SHP77 treated with DMSO at 0.1 percent for 48 hours (cell line): ENCODE results near the gene ABHD3.
"Not testable (repeated sequence)": the region's sequence is repeated elsewhere in the genome, so short reads cannot be mapped to it uniquely, and the experiment has no call there.

Experiments used
- DNase-seq: peaks from one replicate; lab custom pipeline; 2025; lab: John Stamatoyannopoulos, UW

Gene ABHD3

DNA sequence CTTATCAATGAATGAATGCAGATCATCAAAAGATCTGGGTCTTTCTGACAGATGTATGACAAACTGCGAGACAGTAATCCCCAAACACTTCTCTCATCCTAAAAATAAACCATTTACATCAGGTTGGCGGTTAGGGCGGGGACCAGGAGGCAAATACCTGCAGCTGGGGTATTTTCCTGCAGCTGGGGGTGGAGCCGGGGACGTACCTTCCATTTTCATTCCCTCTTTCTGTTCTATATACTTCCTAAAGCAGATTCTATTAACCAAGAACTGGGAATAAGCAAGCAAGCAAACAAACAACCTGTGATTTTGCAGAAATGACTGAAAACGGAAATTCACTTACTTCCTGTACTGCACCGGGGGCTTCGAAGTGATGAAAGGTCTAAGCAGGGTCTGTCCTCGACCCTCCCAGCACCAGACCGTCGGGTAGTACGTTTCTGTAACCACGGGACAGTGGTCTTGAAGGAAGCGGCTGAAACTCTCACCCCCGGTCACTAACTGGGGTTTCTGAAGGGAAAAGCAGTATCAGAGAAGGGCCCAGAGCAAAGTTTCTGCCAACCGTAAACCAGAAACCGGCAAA is 1.2 kb downstream of the ABHD3 start:
- DNase-seq = no peak

DNA sequence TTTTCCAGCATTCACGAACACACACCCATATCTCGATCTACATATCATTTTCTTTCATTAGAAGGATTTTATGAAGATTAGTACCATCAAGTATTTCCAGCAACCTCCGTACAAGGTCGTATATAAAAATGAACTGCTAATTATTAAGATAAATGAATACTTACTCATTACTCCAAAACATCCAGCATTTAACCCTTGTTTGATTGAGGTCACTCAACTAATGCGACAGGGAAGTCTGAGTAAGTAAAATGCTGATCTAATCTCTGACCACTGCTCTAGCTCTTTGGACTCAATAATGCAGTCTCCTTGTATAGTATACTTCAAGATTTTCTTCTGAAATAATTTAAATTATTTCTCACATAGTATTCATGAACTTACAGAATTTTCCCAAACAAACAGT is 2.0 kb downstream of the ABHD3 start:
- DNase-seq = no peak

DNA sequence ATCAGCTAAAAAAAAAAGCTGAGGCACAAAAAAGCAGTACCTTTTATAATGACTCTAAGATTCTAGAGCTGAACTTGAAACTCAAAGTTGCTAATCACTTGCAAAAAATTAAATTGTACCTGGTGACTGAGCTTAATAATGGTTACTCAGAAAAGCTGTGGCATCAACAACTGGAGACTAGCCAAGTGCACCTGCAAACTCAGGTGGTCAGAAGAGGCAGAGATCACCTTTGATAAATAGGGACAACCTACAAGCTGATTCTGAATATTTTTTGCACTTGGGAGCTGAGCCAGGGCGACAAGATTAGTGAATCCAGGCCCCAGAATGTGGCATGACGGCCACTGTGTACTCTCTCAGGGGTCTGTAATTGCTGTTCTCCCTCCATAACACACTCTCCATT is 3.0 kb downstream of the ABHD3 start:
- DNase-seq = no peak

DNA sequence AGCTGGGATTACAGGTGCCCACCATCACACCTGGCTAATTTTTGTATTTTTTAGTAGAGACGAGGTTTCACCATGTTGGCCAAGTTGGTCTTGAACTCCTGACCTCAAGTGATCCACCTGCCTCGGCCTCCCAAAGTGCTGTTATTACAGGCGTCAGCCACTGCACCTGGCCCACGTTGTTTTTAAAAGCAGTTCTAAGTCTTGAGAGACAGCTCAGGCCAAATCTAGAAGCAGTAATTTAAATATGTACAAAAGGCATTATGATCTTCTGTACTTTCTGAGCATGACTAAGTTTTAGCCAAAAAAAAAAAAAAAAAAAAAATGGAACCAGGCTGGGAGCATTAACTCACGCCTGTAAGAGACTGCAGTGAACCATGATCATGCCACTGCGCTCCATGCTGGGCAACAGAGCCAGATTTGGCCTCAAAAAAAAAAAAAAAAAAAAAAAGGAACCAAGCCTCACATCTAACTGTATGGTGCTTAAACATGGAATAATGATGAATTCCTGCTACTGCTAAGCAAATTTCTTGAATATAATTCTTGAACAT is 4.0 kb downstream of the ABHD3 start:
- DNase-seq = no peak

DNA sequence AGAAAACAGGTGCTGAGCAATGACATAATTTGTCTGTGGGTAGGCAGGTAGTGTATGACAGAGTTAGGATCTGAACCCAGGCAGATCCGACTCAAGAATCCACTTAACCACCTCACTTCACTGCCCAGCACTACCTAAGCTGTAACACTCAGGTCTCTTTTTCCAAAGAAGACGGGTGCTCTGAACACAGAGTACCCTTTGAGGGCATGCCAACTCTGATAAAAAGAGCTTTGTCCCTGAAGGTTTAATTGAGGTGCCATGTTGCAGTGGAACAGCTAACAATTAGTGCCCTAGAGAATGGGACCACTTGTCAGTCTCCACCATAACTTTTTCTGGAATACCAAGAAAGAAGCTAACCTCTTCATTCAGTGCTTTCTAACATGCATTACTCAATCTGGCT is 11.3 kb downstream of the ABHD3 start:
- DNase-seq = no peak

DNA sequence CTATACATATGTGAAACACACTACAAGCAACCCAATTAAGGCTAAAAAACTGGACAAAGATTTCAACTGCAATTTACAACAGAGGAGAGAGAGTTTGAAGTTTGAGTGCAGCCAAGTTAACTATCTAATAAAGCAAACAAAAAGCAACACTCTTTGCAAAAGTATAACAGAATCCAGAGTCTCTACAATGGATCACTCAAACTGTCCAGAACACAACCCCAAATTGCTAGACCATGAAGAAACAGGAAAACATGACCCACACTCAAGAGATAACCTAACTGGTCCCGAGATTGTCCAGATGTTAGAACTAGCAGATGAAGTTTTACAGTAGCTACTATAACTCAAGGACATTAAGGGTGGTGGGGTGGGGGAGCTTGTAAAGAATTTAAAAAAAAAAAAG is 14.8 kb downstream of the ABHD3 start:
- DNase-seq = no peak

DNA sequence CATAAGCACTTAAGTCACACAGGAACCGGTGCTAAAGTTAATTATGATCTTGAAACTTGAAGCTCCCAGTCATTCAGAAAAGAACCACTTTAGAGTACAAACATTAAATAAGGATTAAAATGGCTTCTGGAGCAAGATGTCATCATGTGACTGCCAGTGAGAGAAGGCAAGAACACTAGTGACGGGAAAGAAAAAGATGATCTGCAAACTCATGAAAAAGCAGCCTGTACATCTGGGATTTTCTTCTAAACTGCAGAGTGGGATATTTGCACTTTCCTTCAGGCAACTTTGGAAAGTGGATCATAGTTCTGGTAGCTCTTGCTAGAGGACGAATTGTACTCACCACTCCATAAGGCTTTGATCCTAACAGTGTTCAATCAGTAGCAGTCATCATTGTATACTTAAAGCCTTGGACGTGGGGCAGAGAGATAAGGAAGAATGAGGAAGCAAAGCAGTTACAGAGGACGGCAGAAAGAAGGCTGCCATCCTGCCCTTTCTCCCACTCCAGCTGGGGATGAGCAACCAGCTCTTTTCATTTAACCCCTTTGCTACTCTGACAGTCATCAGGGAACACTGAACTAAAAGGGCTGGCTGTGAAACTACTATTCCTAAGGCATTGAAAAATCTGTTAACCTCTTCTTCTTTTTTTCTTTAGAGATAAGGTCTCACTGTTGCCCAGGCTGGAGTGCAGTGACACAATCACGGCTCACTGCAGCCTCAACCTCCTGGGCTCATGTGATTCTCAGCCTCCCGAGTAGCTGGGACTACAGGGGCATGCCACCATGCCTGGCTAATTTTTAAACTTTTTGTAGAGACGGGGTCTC is 18.1 kb downstream of the ABHD3 start:
- DNase-seq = no peak

DNA sequence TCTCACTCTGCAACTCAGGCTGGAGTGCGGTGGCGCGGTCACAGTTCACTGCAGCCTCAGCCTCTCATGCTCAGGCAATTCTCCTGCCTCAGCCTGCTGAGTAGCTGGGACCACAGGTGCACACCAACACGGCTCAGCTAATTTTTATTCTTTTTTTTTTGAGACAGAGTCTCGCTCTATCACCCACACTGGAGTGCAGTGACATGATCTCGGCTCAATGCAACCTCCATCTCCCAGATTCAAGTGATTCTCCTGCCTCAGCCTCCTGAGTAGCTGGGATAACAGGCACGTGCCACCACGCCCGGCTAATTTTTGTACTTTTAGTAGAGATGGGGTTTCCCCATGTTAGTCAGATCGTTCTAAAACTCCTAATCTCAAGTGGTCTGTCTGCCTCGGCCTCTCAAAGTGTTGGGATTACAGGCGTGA is 19.0 kb downstream of the ABHD3 start:
- not testable (repeated sequence) for DNase-seq

DNA sequence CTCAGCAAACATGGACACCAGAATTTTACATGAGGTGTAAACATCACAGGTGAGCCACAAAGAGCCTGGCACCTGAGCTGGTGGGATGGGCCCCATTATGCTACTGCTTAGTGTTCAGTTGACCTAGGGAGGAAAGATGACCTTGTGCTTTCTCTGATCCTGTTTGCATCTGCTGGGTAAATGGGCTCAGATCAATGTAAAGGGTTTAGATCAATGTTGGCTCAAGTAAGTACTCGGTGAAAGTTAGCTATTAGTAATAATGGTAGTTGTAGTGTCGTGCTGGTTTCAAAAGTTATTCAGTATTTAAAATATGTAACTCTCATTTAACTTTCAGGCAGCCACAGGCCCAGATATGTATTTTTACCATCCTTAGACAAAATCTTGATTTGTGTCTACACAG is 19.8 kb downstream of the ABHD3 start:
- no peak for DNase-seq

DNA sequence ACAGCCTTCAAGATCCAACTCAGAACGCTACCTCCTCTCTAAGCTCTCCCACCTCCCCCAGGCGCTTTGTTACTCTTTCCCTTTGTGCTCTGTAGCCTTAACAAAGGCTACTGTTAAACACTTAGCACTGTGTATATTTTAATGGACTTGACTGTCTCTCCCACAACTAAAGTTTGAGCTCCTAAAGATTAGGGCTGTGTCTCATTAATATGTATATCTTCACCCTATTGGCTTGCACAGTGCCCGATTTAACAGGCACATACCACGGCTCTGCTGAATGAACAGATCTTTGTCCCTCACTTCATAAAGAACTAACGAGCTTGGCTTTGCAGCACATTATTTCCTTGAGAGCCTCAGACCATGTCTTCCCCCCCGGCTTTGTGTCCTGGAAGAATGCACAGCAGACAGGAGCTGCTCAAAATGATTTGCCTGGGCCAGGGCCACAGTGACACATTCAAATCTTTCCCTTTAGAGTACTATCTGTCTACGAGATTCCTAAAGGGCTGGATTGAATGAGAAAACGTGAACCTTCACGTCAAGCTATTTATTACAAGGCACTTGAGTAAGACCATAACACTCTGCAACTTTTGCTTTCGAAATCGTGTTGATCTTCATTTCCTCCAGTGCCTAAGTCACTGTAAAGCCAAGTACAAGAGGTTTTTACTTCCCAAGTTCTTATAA is 22.1 kb downstream of the ABHD3 start:
- no peak for DNase-seq

DNA sequence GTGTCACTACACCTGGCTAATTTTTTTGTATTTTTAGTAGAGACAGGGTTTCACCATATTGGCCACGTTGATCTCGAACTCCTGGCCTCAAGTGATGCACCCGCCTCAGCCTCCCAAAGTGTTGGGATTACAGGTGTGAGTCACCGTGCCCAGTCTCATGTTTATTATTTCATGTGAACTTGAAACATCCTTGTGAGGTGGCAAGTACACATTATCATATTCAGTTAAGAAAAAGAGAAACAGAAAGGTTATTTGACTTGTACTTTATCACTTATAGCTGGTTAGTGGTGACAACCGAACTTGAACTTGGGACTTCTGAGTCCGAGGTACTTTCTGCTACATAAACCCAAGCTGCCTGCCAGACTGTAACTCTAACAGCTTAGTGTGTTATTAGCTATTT is 24.4 kb downstream of the ABHD3 start:
- no peak for DNase-seq

DNA sequence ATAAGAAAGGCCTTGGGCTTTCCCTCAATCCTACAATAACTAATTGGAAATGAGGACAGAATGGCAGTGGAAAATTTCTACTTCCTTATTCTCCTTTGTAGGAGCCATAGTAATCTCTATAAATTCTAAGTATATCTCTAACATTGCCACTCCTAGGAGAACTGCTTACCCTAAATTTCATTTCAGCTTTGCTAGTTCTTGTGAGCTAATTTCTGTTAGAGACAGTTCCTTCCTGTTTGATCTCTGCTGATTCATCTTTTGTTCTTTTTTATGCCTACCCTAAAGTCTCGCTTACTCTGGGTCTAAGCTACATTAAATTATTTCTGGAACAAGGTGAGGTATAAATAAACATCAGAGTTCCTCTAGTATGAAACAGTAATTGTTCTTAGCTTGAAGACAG is 25.7 kb downstream of the ABHD3 start:
- DNase-seq = no peak

DNA sequence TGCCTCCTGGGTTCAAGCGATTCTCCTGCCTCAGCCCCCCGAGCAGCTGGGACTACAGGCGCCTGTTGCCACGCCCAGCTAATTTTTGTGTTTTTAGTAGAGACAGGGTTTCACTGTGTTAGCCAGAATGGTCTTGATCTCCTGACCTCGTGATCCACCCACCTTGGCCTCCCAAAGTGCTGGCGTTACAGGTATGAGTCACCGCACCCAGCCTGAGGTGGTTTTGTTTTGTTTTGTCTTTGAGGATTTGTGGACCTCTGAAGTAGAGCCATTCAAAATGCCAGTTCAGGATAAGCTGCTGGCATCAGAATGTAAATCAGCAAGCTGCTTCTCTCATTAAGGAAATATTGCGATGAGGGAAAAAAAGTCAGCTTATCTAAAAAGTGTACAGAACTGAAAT is 29.2 kb downstream of the ABHD3 start:
- not testable (repeated sequence) for DNase-seq

DNA sequence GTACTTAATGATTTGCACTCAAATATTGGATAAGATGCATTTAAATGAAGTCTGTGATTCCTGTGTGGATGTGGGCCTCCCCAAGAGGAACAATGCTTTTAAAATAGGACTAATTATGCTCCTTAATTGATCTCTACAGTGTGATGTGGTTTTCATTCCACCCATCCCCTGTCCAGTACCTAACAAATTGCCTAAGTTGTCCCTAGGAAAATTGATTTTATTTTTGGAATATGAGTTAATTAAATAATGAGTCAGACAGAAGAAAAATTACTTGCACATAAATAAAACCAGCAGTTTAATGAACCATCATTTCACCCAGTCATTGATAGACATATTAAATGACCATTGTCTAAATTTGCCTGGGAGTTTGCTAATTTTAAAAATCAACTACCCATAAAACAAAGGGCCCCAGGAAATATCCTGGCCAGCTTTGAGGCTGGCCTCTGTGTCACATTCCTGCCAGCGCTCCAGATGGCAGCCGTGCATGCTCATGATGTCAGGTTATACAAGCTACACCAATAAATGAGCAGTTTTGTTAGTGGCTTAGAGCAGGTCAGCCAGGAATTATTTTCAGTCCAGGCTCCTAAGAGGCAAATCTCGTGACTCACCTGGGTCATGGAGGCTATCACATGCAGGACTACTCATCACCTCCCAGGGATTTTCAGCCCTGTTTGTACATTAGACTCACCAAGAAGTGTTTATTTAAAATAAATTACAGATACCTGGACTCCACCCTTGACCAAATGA is 31.9 kb downstream of the ABHD3 start:
- no peak for DNase-seq

DNA sequence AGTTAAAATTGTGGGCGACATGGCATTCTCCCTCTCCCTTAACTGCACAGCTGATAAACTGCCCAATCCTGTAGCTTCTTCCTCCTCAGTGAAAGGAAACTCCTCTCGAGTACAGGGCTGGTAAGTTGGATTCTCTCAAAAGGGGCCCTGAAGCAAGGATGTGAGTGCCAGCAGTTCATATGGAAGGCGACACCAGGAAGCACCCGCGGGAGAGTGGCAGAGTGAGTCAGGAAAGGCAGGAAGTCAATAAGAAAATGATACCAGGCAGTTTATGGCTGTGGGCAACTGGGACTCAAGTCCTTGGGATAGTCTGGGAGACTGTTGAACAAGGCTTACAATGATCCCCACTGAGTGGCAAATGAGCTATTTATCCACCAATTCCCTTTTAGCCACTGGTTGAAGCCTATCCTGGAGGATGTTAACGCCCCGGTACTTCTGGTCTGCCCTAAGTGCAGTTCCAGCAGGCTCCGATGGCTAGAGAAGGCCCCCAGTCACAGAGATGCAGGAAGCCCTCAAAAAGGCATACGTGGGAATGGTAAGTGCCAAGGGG is 34.8 kb downstream of the ABHD3 start:
- DNase-seq = no peak

DNA sequence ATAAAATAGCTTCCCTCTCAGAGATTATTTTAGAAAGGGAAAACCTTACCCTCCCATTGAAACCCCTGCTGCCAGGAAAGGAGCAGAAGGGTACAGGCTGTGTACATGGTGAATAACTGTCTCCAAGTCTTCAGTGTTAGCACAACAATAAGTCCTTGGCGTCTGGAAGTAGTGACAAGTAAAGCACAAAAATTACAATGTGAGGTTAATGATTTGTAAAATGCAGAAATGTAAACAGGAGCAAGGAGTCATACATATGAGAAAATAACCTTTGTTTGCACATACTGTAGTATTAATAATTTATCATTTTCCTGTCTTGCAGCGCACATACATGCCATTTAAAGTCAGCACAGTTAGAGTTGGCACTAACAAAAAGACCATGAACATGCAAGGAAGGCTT is 40.5 kb downstream of the ABHD3 start:
- no peak for DNase-seq

DNA sequence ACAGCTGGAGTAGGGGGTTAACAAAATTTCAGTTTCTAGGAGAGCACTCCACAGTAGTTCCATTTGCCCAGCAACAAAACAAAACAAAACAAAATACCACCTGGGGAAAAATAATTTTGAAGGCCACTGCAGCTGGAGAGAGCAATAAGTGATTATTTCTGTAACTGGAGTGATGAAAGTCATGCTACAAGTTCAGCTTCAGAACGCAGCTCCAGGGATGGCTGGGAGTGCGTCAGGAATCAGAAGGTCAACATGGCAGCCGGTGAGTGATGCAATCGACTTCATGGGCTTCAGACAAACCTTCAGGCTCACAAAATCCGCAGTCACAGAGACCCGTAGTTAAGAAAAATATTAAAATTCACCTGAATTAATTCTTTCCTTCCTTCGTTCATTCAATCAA is 41.0 kb downstream of the ABHD3 start:
- DNase-seq = no peak

DNA sequence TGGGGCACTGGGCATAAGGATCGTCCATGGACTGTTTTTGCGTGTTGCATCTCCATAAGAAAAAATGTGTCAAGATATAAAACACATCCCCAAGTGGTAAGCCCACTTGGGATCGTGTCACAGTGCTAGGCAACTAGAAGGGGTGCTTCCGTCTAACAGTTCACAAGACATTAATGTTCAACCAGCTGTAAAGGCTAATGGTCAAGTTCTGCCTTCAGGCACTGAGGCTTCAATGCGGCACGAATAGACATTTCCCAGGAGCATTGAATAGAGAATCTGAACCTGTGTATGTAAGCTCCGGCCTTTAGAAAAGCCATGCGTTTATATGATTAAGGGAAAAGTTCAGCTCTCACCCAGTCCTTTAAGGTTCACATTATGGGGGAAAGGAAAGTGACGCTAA is 42.0 kb downstream of the ABHD3 start:
- DNase-seq = no peak

DNA sequence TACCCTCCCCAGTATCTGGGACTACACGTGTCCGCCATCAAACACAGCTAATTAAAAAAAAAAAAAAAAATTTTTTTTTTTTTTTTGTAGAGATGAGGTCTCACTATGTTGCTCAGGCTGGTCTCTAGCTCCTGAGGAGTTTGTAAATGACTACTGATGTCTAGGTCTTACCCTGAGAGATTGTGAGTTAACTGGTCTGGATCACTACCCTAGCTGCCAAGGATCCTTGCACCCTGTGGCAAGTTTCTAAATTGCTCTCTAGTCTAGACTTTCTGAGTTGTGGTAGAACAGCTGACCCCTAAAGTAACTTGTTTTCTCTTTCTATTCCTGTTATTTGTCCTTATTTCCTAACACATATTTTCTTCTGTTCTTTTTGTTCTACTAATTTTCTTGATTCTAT is 44.5 kb downstream of the ABHD3 start:
- no peak for DNase-seq

DNA sequence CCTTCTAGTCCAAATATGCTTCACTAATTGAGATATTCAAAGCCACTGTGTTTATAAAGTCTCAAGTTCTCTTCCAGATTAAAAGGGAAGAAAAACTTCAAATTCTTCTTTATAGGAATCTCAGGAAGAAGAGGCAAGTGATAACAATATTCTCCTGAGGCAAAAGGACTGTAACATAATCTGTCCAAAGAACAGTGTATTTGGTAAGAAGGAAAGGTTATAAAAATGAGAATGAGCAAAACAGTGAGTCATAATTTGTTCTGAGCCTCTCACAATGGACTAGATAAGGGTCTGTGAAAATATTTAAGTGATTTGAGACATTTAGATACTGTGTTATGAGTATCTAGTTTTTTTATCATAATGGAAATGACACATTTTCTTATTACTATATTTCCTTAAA is 48.2 kb downstream of the ABHD3 start:
- DNase-seq = no peak

DNA sequence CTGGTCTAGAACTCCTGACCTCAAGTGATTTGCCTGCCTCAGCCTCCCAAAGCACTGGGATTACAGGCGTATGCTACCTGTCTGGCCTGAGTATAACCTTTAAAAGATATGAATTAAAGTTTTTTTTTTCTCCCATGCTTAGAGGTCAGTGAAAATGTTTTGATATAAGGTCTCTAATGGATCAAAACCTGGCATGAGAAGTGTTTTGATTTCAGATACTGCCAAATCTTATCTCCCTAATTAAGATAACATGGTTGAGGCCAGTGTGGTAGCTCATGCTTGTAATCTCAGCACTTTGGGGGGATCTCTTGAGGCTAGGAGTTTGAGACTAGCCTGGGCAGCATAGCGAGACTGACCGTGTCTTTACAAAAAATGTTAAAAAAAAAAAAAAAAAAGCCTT is 51.2 kb downstream of the ABHD3 start:
- no peak for DNase-seq

DNA sequence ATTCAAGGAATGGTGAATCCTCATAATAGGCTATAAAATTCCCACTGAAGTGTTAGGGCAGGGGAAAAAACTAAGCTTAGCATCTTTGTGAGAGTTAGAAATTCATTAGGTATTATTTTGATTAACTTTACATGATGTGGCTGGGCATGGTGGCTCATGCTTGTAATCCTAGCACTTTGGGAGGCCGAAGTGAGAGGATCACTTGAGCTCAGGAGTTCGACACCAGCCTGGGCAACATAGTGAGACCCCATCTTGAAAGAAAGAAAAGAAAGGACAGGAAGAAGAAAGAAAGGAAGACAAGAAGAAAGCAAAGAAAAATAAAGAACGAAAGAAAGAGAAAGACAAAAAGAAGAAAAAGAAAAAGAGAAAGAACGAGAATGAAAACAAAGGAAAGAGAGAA is 52.5 kb downstream of the ABHD3 start:
- DNase-seq = no peak
